NCI-H2081 treated with DMSO at 0.1 percent for 48 hours (cell line): Measurements from ENCODE around the gene GNAQ.

Experiments
- DNase-seq: peaks from one replicate; lab custom pipeline; 2025; lab: John Stamatoyannopoulos, UW

GNAQ gene

DNA sequence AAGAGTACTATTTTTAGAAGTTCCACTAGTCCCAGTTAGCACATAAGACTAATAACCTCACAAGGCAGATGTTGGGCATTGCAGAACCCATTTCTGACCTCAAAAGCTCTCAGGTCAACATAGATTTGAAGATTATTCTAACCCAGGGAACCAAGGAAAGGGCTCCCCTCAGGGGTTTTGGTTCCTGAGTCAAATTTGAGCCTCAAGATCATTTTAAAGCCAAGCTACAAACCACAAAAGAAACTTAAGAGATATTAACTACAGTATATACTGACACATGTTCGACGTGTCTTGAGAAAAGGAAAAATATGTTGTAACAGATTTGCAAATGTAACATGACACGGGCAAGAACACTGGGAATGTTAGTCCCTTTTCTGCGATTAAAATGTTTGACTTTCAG lies 88.6 kb downstream of the GNAQ start:
- no peak for DNase-seq

GRCh38 chr9:77939149-77939668 lies 92.4 kb downstream of the GNAQ start:
- DNase-seq, result no peak

DNA sequence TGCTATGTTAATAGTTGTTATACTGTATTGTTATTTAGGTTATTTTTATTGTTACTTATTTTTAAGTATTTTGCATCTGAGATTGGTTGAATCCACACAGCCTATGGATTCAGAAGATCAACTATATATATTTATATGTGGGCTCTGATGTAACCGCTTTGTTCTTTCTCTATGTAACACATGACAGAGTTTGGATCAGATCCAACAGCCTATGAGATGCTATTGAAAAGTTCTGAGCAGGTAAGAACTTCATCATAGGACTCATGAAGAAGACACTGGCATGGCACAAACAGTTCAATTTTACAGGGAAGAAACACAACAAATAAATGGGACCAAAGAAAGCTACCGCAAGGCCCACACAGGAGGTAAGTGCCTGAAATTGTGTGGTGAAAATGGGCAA lies 93.4 kb downstream of the GNAQ start:
- no peak for DNase-seq

GRCh38 chr9:77935974-77936373 lies 95.6 kb downstream of the GNAQ start:
- DNase-seq, result no peak

GRCh38 chr9:77935211-77935610 lies 96.4 kb downstream of the GNAQ start:
- DNase-seq, result no peak

DNA sequence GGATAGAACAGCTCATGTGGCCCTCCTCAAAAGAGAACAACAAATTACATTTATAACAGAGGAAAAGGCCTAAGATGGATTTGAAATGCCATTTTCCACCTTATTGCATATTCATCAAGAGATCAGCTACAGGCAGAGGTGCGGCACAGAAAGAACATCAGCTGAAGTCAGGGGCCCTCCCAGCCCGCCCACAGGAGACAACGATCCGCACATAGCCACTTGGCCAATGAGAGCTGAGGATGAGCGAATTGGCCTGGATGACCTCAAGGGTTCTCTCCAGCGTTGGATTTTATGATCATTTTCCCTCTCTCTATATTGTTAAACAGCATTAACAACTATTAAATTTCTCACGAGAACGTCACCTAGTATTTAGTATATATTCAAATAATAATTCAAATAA lies 97.6 kb downstream of the GNAQ start:
- no peak for DNase-seq

DNA sequence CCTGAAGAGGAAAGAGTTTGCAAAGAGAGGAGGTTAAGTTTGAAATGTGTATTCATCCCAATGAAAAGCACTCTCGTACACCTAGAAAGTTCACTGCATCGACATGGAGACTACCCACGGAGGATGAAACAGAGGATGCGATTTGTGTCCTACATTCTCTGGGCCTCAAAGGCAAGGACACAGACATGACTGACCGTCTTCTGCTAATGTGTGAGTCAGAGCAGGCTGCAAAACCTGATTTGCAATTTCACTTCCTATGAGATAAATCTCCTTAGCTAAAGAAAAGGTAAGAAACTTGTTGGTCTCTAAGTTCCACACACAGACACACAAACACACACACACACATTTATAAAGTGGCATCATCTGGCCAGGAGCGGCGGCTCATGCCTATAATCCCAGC lies 98.6 kb downstream of the GNAQ start:
- no peak for DNase-seq

- no peak for DNase-seq
Measured at GRCh38 chr9:77929942-77930341, 101.7 kb downstream of the GNAQ start.

DNA sequence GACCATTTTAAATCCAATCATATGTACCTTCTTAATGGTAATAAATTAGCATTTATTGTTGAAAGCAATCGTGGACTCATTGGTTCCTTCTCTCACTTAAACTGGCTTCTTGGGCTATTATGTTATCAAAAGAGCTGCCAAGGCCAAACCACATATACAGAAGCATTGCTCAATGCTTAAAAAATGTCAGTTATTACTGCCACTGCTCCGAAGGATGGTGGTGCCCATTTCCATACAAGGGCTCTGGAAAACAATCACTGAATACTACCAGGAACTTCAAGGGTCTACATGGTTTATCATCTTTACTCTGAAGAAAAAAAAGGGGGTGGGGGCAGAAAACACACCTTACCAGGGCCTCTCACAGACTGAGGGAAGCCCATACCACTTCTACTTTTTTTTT lies 104.3 kb downstream of the GNAQ start:
- no peak for DNase-seq

DNA sequence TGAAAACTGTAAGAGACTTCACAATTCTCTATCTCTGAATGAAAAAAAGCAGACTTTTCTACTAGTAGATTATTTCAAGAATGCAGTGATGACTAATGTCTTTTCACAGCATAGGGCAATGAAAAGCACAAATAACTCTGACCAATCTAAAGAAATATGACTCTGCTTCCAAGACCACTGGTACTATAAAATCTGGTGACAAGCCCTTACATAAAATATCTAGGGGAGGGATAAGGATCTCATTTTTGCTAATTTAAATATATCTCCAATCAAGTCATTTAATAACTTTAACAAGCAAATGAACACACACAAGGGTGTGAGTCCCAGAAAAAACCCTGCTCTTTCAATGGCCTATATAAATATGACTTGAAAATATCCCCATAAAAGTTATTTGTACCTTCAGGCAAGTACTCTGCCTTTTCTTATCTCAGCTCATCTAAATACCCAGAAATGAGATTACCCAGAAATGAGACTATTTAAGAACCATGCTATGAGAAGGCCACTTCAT lies 105.2 kb downstream of the GNAQ start:
- no peak for DNase-seq

DNA sequence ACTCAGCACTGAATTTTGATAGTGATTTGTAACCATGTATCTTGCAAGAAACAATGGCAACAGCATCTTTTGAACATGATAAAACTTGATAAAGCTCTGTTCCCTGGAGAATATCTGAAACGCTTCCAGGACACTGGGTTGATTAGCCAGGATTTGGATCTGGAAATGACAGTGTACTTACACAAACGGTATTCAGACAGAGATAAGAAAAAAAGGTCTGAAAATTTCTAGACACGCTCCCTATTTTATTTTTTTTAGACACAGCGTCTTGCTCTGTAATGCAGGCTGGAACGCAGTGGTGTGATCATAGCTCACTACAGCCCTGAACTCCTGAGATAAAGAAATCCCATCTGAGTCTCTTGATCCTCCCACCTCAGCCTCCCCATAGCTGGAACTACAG lies 109.0 kb downstream of the GNAQ start:
- no peak for DNase-seq

DNA sequence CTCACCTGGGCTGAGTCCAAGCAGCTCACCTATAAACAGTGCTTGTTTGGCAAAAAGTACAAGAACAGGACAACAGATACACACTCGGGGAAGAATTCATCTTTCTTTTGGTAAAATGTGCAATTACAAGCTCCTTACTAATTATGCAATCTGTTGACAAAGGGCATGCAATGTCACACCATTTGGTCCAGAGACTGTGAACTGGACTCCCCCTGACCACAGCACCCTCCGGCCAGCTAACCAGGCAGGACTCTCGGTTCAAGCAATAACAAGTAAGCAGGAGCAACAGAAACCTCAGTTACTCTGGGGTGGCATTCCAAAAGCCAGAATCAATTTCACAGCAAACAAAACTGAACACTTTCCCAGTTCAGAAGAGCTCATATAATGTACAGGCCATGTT lies 113.8 kb downstream of the GNAQ start:
- no peak for DNase-seq

- no peak for DNase-seq
Measured at GRCh38 chr9:77916820-77917219, 114.8 kb downstream of the GNAQ start.

- DNase-seq, result no peak
Measured at GRCh38 chr9:77916410-77916819, 115.2 kb downstream of the GNAQ start.

DNA sequence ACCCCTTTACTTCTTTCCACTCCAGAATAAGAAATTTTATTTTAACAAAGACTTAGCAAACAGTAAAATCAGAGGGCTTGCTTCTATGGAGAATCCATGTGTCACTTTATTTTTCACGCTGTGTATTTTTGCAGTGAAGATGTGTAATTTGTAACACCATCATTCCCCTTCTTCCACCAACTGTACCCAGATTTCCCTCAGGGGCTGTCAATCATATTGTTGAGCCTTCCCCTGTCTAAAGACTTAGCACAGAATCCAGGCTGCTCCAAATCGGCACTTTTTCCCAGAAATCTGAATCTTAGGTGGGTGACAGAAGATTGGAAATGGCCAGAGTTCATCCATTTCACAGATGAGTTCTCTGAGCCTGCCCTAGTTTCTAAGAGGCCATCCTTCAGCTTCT lies 115.9 kb downstream of the GNAQ start:
- DNase-seq, result no peak

DNA sequence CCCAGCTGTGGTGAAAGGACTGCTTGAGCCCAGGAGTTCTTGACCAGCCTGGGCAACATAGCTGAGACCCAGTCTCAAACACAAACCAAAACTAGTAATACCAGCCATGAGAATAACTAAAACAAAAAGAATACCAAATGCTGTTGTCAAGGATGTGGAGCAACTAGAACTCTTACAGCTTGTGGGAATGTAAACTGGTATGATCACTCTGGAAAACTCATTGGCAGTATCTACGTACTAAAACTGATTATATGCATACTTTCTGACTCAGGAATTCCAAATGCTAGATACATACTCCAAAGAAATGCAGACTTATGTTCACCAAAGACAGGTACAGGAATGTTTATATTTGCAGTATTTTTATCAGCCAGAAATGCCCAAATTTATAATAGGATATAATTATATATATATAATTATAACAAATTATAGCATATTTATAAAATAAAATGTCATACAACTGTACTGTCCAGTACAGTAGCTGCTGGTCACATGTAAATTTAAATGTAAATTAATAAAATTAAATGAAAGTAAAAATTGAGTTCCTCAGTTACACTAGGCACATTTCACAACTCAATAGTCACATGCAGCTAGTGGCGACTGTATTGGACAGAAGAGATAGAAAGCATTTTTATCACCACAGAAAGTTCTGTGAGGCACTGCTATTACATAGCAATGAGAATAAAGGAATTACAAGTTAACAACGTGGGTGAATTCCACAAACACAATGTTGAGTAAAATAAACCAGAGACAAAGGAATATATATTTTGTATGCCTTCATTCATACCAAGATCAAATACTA lies 118.5 kb downstream of the GNAQ start:
- DNase-seq, result no peak

DNA sequence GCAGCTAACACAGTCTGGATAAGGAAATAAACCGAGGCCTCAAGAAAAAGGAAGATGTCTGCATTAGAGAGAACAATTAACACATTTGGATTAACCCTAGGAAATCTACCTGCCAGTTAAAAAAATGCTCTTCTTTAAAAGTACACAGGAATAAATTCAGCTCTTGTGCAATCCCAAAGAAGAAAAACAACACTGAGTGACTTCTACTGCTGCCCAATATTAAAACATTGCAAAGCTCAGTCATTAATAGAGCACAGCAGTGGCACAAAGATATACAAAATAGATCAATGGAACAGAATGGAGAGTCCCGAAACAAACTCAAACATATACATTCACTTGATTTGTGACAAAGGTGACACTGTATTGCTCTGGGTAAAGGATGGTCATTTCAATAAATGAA lies 119.7 kb downstream of the GNAQ start:
- DNase-seq, result no peak

DNA sequence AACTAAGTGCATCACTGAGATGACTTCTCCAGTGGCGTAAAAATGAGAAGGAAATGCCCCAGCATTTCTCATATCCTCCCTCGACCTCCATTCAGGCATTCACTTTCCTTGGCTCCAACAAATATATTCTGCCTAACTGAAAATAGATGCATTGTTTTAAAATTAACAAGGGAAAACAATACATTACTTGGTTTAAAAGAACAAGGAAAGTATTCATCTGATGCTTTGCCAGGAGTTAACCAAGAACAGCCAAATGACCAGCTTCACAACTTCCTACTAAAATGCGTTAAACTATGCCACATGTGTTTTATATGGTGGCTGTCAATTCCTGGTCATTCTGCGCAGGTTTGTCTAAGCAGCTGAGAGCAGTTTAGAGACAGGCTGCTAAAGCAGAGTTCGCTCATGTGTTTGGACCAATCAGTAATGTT lies 121.4 kb downstream of the GNAQ start:
- DNase-seq, result no peak

DNA sequence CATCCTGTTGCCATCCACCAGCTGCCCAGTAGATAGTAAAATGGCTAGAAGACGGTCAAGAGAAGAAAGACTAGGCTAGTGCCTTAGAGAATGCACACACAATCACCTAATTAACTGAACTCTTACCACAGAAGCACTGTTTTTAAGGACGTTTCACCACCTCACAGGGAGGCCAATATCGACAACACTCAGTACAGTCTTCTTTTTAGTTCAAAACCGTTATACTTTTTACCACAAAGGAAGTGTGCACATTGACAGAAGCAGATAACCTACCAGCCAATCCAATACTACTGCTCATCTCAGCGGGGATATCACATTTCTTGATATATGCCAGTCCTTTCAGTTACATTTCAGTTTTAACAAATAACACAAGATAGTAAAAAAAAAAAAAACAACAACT lies 122.3 kb downstream of the GNAQ start:
- DNase-seq, result no peak

GRCh38 chr9:77908293-77908692 lies 123.3 kb downstream of the GNAQ start:
- DNase-seq, result no peak

- DNase-seq, result no peak
Measured at GRCh38 chr9:77907585-77907984, 124.0 kb downstream of the GNAQ start.

DNA sequence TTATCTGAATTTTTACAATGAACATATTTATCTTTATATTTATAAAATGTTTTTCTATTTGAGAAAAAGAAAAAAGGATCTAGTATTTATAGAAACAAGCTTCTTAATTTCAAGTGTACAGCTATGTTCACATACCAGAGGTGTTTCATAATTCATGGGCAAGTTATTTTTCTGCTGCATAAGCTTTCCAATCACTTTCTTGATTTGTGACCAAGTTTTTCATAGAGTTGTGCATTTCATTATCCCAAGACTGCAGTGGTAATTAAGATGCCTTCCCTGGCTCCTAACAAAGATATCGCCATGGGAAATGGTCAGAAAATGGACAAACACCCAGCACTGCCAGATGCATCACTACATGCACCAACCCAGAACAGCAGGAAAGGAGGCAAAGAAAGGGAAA lies 124.6 kb downstream of the GNAQ start:
- no peak for DNase-seq

DNA sequence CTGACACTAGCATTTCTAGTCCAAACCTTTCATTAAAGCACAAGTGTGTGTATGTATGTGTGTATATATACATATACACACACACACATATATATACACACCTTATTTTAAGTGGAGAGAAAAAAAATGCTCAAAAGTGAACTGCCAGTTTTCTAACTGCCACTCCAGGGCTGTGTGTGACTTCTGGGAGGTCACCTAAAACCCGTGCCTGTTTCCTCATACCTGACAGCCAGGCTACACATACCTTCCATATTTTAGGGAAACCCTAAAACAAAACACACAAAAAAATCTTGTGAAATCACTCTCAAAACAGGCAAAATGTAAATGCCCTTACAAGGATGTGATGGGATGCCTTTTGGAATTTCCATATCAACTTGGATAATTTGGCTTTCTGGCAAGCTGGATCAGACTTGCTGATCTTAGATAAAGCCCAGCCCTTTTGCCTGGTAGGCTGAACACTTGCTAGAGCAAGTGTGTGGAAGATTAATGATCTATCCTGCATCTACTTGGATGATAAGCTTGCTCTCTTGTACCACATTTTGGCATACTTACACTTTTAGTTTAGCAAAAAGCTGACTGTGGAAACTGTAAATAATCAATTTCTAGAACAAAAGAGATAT lies 127.8 kb downstream of the GNAQ start:
- DNase-seq, result no peak
